Neural cell (in vitro differentiated cells): Measurements from ENCODE around the gene CD200. TPM values are rescaled to one million over a fixed set of nuclear protein-coding genes. Genes with fewer than 3 reads are reported as not detected.

Experiments
- H2AFZ ChIP-seq: fragments of 200-600, 300-800 bp; sonication (generic), shearing (Covaris generic); 2 replicates; pipeline ENCODE4 v1.6.0; 2014; ENCODE audit warnings: low read depth, mild to moderate bottlenecking, antibody characterized with exemption, low read length, moderate library complexity
- H3F3A ChIP-seq: fragments of 200-600 bp; shearing (Covaris generic); 2 replicates; pipeline ENCODE4 v1.6.1; 2016; ENCODE audit warnings: mild to moderate bottlenecking, moderate library complexity, mixed read lengths, antibody characterized with exemption, low read length; ENCODE audit not compliant: insufficient read depth, poor library complexity, severe bottlenecking
- H3K27ac ChIP-seq: fragments of 200-600, 300-800 bp; sonication (generic), shearing (Covaris generic); 2 replicates; pipeline ENCODE4 v1.5.1; 2014; ENCODE audit warnings: mild to moderate bottlenecking, low read length, moderate library complexity
- H3K27me3 ChIP-seq: fragments of 300-800, 200-600 bp; sonication (generic), shearing (Covaris generic); 2 replicates; pipeline ENCODE4 v1.6.0; 2014; ENCODE audit warnings: mild to moderate bottlenecking, low read depth, low read length, moderate library complexity; ENCODE audit not compliant: insufficient read depth
- H3K36me3 ChIP-seq: fragments of 300-800, 200-600 bp; sonication (generic), shearing (Covaris generic); 2 replicates; pipeline ENCODE4 v1.5.1; 2014; ENCODE audit warnings: mild to moderate bottlenecking, antibody characterized with exemption, low read length, moderate library complexity; ENCODE audit not compliant: insufficient read depth
- H3K4me2 ChIP-seq: fragments of 300-800, 200-600 bp; sonication (generic), shearing (Covaris generic); 2 replicates; pipeline ENCODE4 v1.6.0; 2014; ENCODE audit warnings: mild to moderate bottlenecking, low read length
- H3K4me3 ChIP-seq: fragments of 300-800, 200-600 bp; sonication (generic), shearing (Covaris generic); 2 replicates; pipeline ENCODE4 v1.5.1; 2014; ENCODE audit warnings: mild to moderate bottlenecking, low read length, moderate library complexity
- H3K79me2 ChIP-seq: fragments of 200-600 bp; shearing (Covaris generic); replicated peaks from 2 replicates; pipeline ENCODE4 v1.6.0; 2014; ENCODE audit warnings: mild to moderate bottlenecking, low read length, moderate library complexity; ENCODE audit not compliant: insufficient read depth
- H3K9ac ChIP-seq: fragments of 300-800, 200-600 bp; sonication (generic), shearing (Covaris generic); 2 replicates; pipeline ENCODE4 v1.6.1; 2016; ENCODE audit warnings: mild to moderate bottlenecking, low read length, mixed read lengths
- H3K9me2 ChIP-seq: fragments of 200-600 bp; shearing (Covaris generic); 2 replicates; pipeline ENCODE4 v1.6.1; 2016; ENCODE audit warnings: mild to moderate bottlenecking, low read length, mixed read lengths; ENCODE audit not compliant: insufficient read depth
- H3K9me3 ChIP-seq: fragments of 200-600, 300-800 bp; sonication (generic), shearing (Covaris generic); 2 replicates; pipeline ENCODE4 v1.6.1; 2016; ENCODE audit warnings: mild to moderate bottlenecking, mixed run types, low read length, moderate library complexity, mixed read lengths
- H4K20me1 ChIP-seq: fragments of 200-600 bp; shearing (Covaris generic); 2 replicates; pipeline ENCODE4 v1.6.1; 2016; ENCODE audit warnings: mild to moderate bottlenecking, mixed run types; ENCODE audit not compliant: insufficient read depth
- EP300 ChIP-seq: fragments of 450-650 bp; conservative IDR thresholded peaks from 2 replicates; pipeline ENCODE4 v1.6.1; 2014; ENCODE audit warnings: antibody characterized with exemption, mild to moderate bottlenecking, moderate library complexity; ENCODE audit not compliant: poor library complexity, severe bottlenecking
- EZH2 ChIP-seq: fragments of 200-600, 300-800 bp; shearing (Covaris generic), sonication (generic); IDR thresholded peaks from 2 replicates; pipeline ENCODE4 v1.6.1; 2014; ENCODE audit warnings: antibody characterized with exemption, low read length, borderline replicate concordance, mild to moderate bottlenecking; ENCODE audit not compliant: insufficient read depth, poor library complexity, severe bottlenecking
- MXI1 ChIP-seq: fragments of 450-650 bp; conservative IDR thresholded peaks from 2 replicates; pipeline ENCODE4 v1.6.1; 2014; ENCODE audit warnings: antibody characterized with exemption, mild to moderate bottlenecking; ENCODE audit not compliant: poor library complexity, severe bottlenecking
- POLR2AphosphoS5 ChIP-seq: IDR thresholded peaks from 2 replicates; pipeline ENCODE4 v1.6.1; 2012
- RAD21 ChIP-seq: fragments of 450-650 bp; conservative IDR thresholded peaks from 2 replicates; pipeline ENCODE4 v1.6.1; 2014; ENCODE audit warnings: antibody characterized with exemption, mild to moderate bottlenecking, moderate library complexity
- SMC3 ChIP-seq: fragments of 450-650 bp; conservative IDR thresholded peaks from 2 replicates; pipeline ENCODE4 v1.6.1; 2014; ENCODE audit warnings: antibody characterized with exemption, mild to moderate bottlenecking, moderate library complexity; ENCODE audit not compliant: poor library complexity
- TAF1 ChIP-seq: IDR thresholded peaks from 2 replicates; pipeline ENCODE4 v1.6.1; 2012; ENCODE audit warnings: low read depth
- polyA plus RNA-seq: library from polyadenylated mRNA; depleted of rRNA; stranded (reverse); fragments of >200 nt; gene quantifications from 2 replicates; pipeline ENCODE4 v1.2.3, GENCODE V29; 2014
- TF ChIP-seq, protein P1 (sequence below): fragments of 450-650 bp; IDR thresholded peaks from 2 replicates; pipeline ENCODE4 v1.5.1; 2014; ENCODE audit warnings: antibody characterized with exemption, mild to moderate bottlenecking, moderate library complexity; ENCODE audit not compliant: poor library complexity, severe bottlenecking
- TF ChIP-seq, protein P2 (sequence below): IDR thresholded peaks from 2 replicates; pipeline ENCODE4 v1.6.1; 2012; ENCODE audit warnings: borderline replicate concordance

CD200 gene
- polyA plus RNA-seq, 1 donor from 2014 or later: 174 TPM

DNA sequence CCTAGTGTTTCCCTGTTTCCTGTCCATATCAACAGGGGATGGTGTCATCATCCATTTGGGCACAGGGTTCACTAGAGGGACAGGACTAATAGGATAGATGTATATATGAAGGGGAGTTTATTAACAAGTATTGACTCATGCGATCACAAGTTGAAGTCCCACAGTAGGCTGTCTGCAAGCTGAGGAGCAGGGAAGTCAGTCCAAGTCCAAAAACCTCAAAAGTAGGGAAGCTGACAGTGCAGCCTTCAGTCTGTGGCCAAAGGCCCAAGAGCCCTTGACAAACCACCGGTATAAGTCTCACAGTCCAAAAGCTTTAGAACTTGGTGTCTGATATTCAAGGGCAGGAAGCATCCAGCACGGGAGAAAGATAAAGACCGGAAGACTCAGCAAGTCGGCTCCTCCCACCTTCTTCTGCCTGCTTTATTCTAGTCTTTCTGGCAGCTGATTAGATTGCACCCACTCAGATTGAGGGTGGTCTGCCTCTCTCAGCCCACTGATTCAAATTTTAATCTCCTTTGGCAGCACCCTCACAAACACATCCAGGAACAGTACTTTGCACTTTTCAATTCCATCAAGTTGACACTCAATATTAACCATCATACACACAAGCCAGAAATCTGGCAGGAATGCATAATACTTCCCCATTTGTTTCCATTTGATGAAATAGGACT is 43.4 kb downstream of the CD200 start:
- Histone ChIP-seq H3K27ac (no peak overlapping the region), H3K79me2 (no peaks in the 10 kb centered on the region), H3K4me2 (no peak overlapping the region), H4K20me1 (no peaks in the 10 kb centered on the region), H3K27me3 (no peaks in the 10 kb centered on the region), H3F3A (no peaks in the 10 kb centered on the region), H2AFZ (no peak overlapping the region), H3K4me3 (no peak overlapping the region), H3K9ac (no peak overlapping the region), H3K9me2 (no peaks in the 10 kb centered on the region), H3K9me3 (no peaks in the 10 kb centered on the region), H3K36me3 (no peaks in the 10 kb centered on the region)
- TF ChIP-seq EZH2 (no peak), MXI1 (no peak), POLR2AphosphoS5 (no peak)
- TF ChIP-seq, protein P1, sequence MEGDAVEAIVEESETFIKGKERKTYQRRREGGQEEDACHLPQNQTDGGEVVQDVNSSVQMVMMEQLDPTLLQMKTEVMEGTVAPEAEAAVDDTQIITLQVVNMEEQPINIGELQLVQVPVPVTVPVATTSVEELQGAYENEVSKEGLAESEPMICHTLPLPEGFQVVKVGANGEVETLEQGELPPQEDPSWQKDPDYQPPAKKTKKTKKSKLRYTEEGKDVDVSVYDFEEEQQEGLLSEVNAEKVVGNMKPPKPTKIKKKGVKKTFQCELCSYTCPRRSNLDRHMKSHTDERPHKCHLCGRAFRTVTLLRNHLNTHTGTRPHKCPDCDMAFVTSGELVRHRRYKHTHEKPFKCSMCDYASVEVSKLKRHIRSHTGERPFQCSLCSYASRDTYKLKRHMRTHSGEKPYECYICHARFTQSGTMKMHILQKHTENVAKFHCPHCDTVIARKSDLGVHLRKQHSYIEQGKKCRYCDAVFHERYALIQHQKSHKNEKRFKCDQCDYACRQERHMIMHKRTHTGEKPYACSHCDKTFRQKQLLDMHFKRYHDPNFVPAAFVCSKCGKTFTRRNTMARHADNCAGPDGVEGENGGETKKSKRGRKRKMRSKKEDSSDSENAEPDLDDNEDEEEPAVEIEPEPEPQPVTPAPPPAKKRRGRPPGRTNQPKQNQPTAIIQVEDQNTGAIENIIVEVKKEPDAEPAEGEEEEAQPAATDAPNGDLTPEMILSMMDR: no peak
- TF ChIP-seq, protein P2, sequence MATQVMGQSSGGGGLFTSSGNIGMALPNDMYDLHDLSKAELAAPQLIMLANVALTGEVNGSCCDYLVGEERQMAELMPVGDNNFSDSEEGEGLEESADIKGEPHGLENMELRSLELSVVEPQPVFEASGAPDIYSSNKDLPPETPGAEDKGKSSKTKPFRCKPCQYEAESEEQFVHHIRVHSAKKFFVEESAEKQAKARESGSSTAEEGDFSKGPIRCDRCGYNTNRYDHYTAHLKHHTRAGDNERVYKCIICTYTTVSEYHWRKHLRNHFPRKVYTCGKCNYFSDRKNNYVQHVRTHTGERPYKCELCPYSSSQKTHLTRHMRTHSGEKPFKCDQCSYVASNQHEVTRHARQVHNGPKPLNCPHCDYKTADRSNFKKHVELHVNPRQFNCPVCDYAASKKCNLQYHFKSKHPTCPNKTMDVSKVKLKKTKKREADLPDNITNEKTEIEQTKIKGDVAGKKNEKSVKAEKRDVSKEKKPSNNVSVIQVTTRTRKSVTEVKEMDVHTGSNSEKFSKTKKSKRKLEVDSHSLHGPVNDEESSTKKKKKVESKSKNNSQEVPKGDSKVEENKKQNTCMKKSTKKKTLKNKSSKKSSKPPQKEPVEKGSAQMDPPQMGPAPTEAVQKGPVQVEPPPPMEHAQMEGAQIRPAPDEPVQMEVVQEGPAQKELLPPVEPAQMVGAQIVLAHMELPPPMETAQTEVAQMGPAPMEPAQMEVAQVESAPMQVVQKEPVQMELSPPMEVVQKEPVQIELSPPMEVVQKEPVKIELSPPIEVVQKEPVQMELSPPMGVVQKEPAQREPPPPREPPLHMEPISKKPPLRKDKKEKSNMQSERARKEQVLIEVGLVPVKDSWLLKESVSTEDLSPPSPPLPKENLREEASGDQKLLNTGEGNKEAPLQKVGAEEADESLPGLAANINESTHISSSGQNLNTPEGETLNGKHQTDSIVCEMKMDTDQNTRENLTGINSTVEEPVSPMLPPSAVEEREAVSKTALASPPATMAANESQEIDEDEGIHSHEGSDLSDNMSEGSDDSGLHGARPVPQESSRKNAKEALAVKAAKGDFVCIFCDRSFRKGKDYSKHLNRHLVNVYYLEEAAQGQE: no peak

DNA sequence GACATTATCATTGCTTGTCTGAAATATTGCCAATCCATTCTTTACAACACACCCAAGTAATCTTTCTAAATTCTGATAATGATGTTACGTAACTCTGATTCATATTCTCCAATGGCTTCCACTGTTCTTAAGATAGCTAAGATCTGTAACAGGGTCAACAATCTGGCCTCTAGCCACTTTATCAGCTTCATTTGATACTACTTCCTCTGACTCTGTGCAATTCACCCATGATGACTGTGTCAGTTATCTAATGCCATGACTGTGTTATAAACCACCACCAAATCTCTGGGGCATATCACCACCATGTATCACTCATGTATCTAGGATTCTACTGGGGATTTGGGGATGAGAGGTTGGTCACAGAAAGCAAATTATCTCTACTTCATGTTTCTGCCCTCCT is 44.0 kb downstream of the CD200 start:
- H3K9me3 ChIP-seq: no peaks in the 10 kb centered on the region
- no peak overlapping the region for H3K27ac ChIP-seq
- H3K79me2 ChIP-seq: no peaks in the 10 kb centered on the region
- H3K4me2 ChIP-seq: no peak overlapping the region
- no peak overlapping the region for H3K4me3 ChIP-seq
- no peaks in the 10 kb centered on the region for H3K36me3 ChIP-seq
- no peak overlapping the region for H3K9ac ChIP-seq
- H4K20me1 ChIP-seq: no peaks in the 10 kb centered on the region
- H2AFZ ChIP-seq: no peak overlapping the region
- H3F3A ChIP-seq: no peaks in the 10 kb centered on the region
- no peaks in the 10 kb centered on the region for H3K9me2 ChIP-seq
- H3K27me3 ChIP-seq: no peaks in the 10 kb centered on the region
- TF ChIP-seq SMC3: no peak
- TF ChIP-seq POLR2AphosphoS5: no peak
- TF ChIP-seq MXI1: no peak
- no peak for TF ChIP-seq EZH2
- no peak for TF ChIP-seq EP300
- TF ChIP-seq, protein P2: no peak
- TF ChIP-seq RAD21: no peak
- no peak for TF ChIP-seq TAF1
- TF ChIP-seq, protein P1: no peak
